ENCODE results near the gene WWOX.

The WWOX gene

DNA sequence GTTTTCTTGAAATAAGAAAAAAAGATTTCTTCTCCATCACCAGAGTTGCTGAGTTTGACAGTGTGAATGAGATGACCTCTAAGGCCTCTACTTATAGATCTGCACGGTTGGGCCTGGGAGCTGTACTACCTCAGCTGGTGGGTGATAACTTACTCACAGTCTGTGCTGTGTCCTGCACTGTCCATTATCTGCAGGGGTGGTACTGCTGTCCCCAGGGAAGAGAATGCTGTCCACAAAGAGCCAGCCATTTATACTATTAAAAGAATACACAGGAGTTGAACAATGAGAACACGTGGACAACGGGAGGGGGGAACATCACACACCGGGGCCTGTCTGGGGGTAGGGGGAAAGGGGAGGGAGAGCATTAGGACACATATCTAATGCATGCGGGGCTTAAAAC lies 655.3 kb downstream of the WWOX start:
- DNase-seq: no peak

DNA sequence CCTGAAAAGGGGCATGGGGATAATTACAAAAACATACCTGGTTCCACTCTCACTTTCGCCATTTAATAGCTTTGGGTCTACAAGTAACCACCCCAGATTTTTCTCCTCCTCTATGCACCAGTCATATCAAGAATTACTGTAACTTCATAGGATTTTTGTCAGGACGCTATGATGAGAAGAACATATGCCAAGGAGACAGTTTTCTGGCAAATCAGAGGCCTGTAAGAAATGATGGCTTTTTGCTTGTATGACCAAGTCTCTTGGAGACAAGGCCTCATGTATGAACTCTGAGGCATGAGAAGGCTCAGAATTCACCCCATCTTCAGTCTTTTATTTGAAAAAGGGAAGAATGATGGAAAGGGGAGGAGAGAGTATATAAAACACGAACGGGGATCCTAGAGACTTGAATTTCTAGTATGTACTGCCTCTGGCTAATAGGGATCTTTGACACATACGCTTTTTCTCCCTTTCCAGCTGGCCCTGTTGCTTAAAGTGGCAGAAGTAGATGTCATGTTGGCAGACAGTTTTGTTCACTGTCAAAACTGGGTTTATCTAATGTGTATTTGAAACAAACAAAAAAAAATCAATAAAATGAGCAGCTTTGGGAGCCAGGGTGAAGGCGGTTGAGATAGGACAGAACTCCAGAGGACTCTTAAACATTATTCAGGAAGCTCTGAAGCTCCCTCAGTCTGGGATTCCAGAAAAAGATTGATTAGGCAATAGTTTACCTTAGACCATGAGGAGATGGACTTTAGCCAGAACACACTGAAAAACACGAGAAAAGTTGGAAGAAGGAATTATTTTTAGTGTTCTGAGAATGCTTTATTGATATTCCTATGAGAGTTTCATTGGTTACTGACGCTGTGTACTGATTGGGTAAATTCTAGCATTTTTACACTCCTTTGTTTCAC lies 656.6 kb downstream of the WWOX start:
- DNase-seq: no peak

DNA sequence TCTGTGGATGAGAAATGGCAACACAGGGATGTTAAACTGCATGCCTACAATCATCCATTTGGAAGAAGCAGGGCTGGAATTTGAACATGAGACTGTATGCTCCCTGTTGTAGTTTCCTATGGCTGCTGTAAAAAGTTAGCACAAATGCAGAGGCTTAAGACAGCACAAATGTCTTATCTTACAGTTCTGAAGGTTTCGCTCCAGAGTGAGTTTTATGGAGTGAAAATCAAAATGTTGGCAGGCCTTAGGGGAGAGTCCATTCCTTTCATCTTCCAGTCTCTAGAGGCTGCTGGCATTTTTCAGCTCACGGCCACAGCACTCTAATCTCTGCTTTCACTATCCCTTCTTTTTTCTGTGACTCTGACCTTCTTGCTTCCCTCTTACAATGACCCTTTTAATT lies 660.1 kb downstream of the WWOX start:
- no peak for DNase-seq

DNA sequence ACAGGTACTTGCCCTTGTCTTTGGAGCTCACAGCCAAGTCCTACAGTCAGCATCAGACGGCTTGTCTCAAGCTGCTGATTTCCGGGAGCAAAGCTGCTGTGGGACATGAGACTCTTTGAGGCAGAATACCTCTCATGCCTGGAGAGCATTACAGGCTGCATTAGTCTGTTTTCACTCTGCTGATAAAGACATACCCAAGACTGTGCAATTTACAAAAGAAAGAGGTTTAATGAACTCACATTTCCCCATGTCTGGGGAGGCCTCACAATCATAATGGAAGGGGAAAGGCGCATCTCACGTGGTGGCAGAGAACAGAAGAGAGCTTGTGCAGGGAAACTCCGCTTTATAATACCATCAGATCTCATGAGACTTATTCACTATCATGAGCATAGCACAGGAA lies 661.2 kb downstream of the WWOX start:
- DNase-seq: no peak

DNA sequence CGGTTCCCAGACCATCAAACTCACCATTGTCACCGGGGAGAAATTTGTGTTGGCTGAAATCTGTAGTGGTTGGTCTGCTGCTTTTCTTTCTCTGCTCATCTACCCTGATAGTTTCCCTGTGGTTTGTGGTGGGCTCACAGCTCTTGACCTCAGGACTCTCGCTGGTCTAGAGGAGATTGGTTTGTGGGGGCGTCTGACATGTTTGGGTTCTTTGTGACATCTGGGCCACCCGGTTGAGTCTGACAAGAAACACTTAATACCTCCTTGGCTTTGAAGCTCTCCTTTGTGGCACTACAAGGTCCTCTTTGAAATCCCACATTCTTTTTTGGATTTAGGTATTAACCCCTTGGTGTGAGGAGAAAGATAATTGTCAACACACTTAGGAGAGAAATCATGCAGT lies 662.0 kb downstream of the WWOX start:
- DNase-seq: no peak

DNA sequence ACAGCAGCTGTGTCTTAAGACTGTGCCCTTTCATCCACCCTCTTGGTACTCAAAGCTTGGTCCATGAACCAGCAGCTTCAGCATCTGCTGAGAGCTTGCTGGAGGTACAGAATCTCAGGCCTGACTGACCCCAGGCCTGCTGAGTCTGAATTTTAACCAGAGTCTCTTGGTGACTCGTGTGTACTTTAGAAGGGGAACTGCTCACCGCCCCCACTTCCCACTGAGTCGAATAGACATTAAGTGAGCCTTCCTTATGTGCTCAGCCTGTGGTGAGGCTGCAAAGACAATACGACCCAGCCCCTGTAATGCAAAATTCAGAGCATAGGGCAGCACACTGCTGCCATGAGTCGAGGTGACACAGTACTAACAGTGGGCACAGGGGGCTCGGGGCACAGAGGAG lies 662.8 kb downstream of the WWOX start:
- DNase-seq: no peak

DNA sequence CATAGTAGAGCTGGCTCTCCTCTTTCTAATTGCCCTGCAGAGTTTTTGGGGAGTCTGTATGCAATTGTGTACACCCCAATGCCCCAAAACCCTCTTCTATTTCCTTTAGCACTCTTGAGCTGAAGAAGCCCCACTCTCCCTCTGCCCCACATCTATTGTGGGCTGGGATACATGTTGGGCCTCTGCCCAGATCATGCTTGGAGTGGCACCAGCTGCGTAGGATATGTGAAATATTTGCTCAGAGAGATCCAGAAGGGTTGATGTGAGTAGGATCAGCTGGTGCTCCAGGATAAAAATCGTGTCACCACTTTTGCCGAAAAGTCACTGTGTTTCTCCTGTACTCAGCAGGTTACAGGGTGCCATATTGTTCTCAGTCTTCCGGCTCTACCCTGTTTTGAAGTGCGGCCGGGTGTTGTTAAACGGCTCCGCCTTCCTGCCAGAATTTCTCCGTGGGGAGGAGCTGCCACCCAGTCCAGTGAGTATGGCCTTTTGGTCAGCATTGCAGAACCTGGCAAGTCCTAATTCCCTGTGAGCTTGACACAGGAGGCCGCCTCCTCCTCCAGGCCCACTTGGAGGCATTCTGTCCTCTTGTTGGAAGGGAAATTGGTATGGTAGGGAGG lies 664.5 kb downstream of the WWOX start:
- DNase-seq: no peak

DNA sequence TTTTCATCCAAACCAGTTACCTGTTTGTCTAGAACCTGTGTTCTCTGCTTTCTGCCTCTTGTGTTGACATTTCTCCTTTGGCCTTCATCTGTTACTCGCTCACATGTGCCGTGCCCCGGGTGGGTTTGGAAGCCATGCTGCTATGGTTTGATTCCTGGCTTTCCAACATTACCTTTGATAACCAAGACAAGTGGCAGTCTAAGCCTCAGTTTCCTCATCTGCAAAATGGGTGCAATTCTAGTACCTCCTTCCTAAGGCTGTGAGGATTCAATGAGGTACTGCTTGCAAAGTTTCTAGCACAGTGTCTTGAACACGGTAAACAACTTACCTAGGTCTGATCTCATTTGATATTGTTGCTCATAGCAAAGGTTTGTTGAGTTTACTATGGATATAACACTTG lies 665.0 kb downstream of the WWOX start:
- no peak for DNase-seq

DNA sequence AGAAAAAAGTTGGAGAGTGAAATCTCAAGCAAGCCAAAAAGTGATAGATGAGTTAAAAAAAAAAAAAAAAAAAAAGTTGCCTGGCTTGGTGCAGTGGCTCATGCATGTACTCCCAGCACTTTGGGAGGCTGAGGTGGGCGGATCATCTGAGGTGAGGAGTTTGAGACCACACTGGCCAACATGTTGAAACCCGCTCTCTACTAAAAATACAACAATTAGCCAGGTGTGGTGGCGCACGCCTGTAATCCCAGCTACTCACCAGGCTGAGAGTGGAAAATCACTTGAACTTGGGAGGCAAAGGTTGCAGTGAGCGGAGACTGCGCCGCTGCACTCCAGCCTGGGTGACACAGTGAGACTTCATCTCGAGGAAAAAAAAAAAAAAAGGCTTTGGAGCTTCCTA lies 668.8 kb downstream of the WWOX start:
- no peak for DNase-seq

DNA sequence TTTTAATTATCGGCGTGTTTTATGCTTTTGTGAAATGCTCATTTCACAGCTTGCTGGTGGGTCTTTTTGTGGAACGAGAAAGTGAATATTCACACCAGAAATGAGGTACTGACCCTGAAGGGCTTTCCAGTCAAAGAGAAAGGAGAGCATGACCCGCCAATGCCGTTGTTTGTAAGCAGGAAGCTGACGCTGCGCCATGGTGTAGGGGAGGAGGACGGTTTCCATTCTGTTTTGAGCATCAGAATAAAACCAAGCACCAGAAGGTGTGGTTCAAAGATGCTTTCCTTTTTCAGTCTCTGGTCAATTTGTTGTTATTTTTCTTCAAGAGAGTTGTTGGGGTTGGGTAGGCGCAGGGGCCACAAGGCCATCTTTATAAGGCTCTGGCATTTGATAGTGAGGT lies 669.3 kb downstream of the WWOX start:
- DNase-seq: no peak

DNA sequence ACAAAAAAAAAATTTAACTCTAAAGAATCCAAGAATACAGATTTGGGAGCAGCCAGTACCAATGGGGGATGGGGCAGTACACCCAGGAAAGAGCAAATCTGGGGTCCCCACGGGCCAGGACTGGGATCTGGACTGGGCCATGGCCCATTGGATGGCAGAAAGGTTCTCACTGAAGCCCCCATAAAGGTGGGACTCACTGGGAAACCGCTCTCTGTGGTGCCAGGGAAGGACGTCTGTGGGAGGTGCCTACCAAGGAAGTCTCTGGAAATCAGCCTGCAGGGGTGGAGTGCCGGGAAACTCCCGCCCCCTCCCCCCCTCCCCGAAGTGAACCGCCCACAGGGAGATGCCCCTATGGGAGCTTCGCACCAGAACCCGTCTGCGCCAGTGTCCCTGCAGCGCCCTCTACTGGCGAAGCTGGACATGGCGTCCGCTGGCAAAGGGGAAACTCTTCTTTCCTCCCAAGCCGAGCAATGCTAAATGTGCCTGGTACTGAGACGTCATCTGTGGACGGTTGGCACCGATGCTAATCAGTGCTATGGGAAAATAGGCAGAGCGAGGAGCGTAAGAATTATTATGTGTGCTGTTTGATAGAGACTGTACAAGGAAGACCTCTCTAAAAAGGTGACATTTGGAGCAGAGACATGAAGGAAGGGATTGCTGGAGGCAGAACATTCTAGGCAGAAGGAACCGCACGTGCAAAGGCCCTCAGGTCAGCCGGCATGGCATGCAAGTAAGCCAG lies 671.1 kb downstream of the WWOX start:
- DNase-seq: peak; percentile 75

DNA sequence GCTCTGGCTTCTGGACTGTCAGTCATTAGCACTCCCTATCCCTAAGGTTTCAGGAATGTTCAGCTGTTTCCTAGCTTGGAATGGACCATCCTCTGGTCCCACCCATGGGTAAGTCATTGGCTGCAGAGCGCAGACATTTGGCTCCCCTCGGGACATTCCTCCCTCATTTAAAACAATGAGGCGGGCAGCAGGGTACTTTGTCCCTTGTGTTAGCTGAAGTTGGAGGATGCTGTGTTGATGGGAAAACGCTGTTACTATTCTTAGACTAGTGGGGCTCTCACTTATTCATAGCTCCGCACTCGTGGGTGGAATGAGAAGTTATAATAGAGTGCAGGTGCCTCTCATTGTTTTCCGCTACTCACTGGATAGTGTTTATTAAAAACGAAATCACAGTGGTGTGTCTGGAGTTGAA lies 673.8 kb downstream of the WWOX start:
- no peak for DNase-seq

DNA sequence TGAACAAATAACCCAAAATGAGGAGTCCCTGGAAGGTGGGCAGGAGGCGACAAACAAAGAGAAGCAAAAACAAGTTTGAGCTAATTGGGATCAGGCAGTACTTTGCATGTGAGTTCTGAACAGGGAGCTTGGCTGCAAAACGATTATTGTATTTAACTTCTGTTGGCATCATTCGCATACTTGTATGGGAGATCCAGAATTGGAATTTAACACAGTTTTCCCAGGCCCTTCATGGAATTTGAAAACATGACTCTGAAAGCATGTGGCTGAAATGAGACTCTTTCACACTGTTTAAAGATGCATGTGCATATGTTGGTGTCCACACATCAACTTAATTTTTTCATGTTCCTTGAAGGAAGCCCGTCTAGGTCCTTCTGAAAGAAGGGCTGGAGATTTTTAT lies 674.3 kb downstream of the WWOX start:
- no peak for DNase-seq

DNA sequence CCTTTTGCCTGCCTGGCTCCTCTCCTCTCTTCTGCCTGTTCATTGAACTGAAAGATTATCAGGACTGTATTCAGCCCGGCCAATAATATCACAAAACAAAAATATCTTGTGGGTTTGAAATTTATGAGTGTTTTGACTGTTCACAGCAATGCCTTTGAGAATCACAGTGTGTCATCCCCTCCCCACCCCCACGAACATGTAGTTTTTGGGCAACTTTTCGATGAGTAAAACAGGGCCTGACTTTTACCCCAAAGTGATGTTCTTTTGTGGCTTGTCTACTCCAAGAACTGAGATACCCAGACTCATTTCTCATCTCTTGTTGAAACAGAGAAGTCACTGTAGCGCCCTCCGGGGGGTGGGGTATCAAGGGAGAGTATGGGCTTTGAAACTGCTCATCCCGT lies 675.7 kb downstream of the WWOX start:
- DNase-seq: no peak

DNA sequence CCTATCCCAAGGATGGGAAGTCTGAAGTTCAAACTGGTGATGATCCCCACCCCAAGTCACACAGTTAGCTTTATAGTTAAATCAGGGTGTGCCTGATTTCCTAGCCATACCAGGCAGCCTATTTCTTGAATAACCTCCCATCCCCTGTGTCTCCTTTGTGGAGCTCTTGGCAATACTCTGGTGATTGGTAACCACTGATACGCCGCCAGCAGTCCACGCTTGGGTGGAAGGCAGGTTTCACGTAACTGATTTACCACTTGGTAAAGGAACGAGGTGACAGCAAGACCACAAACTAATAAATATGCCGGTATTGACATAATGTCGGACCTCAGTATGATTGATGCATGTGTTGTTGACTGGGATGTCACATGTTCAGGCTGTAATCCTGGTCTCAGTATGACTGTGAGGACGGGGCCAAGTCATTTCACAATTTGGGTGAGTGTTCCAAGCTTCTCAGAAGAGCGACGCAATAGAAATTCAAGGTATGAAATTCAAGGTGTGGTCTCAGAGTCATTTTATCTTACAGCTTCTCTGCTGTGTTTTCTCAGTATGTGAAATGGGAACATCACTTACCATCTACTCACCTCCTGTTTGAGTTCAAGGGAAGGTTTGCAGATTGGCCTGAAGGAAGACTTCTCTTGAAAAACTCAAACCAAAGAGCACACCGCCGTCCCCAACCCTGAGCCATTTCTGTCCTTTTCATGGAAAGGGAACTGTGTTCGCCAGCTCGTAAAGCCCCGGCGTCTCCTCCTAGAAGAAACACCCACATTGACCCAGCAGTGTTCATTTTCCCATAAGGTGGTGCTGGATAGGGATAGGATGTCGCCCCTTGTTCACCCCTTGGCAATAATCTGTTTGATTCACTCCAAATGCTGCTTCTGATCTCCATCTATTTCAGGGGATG lies 678.9 kb downstream of the WWOX start:
- no peak for DNase-seq

DNA sequence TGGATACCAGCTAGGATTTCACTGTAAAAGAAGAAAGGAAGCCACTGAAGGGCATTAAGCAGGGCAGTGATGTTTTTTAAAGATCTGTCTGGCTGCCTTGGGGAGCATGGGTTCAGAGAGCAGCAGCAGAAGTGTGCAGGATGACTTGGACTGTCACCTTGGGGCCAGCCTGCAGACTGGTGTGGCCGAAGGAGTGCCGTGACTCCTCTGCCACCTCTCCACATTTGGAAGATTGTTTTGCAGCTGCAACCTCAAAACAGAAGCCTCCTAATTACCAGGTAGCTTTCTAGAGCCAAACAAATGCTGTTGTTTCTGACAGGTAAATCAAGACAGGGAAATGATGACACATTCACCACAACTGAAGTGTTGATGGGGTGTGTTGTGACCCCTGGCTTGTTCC lies 681.4 kb downstream of the WWOX start:
- no peak for DNase-seq

DNA sequence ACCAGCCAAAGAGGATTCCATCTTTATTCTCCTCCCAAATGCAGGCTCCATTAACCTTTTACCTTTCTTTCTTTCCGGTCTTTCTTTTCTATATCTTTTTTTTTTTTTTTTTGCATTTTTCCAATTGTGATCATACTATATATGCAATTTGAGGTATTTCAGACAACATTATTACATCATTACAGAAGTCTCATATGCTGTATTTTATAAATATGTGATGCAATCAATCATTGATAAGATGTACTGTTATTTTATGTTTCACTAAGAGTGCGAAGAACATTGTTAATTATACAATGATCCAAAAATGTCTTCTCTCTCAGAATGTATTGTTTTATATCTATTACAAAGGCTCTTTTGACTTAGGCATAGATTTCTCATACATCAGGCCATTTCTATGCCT lies 683.1 kb downstream of the WWOX start:
- DNase-seq: no peak

DNA sequence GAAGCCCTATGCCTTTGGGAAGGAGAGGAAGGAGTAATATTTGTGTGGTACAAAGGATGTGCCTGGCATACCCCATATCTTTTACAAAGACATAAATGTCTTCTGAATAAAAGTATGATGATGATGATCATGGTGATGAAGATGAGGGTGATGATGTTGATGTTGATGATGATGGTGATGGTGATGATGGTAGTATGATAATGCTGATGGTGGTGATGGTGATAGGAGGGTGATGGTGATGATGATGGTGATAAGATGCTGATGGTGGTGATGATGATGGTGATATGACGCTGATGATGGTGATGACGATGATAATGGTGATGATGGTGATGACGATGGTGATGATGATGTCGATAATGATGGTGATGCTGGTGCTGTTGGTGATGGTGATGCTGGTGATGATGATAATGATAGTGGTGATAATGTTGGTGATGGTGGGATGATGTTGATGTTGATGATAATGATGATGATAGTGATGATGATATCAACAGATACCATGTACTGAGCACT lies 684.2 kb downstream of the WWOX start:
- no peak for DNase-seq

DNA sequence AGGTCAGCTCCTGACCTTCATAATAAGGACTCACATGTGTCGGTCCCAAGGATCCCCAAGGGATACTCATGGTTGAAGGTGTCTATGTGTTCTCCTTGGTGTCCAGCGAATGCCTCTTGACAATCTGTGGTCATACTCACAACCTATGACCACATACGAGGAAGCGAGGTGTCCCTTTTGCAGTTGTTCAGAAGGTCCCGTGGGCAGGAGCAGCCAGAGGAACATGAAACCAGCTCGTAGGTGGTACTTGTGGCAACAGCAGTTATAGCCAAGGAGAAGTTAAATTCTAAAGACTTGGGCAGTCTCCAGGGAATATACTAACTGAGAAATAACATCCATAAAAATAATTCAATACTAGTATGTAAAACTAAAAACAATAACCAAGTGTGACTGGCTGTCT lies 685.3 kb downstream of the WWOX start:
- no peak for DNase-seq

DNA sequence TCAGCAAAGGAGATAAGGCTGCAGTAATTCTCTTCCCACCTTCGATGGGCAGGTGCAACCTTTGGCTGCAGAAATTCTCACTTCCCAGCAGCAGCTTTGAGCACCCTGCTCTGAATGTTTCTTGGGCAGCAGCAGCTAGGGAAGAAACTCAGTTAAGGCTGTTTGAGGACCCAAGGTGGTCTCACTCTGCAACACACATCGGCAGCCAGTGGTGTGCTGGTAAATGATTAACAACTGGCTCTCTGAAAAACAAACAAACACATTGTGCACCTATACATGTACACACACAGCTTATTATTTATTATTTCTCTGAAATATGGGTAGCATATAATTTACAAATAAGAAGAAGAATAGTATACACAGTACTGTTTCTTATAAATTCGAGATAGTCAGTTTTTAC lies 685.8 kb downstream of the WWOX start:
- no peak for DNase-seq

DNA sequence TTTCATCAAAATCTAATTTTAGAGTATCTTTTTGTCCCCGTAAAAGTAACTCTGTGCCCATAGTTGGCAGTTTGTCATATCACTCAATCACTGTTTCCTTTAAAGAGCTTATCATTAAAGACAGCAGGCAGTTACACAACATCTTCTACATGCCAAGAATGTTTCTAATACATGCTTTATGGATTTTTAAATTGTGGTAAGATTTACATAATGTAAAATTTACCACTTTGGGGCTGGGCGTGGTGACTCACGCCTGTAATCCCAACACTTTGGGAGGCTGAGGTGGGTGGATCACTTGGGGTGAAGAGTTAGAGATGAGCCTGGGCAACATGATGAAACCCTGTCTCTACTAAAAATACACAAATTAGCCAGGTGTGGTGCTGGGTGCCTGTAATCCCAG lies 687.2 kb downstream of the WWOX start:
- no peak for DNase-seq

DNA sequence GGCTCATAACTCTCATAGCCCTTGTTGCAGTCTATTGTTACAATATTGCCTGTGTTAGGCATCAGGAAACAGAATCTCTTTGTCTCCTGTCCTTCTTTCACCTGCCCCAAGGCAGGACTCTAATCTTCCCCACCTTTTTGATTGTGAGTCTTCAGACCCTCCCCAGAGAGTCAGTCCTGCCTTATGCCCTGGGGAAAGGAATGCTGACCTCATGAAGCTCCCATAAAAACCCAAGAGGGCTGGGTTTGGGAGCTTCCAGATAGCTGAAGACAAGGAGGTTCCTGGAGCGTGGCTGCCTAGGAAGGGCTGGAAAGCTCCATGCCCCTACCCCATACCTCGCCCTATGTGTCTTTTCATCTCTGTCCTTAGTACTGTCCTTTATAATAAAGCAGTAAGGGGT lies 688.8 kb downstream of the WWOX start:
- DNase-seq: no peak

DNA sequence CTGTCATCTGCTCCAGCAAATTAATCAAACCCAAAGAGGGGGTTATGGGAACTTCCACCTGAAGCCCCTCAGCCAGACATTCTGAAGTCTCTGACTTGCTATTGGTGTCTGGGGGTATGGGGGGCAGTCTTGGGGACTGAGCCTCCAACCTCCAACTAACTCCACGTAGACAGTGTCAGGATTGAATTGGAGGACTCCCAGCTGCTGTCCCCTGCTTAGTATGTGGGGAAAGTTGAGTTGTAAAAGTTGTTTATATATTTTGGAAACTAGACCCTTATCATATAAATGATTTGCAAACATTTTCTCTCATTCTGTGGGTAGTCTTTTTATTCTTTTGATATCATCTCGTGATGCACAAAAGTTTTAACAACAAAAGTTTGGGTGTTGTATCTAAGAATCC lies 689.2 kb downstream of the WWOX start:
- DNase-seq: no peak
